ENCODE measurements around the gene PPP5C.
"Not testable (repeated sequence)": the region's sequence is repeated elsewhere in the genome, so short reads cannot be mapped to it uniquely, and the experiment has no call there.

Gene PPP5C

DNA sequence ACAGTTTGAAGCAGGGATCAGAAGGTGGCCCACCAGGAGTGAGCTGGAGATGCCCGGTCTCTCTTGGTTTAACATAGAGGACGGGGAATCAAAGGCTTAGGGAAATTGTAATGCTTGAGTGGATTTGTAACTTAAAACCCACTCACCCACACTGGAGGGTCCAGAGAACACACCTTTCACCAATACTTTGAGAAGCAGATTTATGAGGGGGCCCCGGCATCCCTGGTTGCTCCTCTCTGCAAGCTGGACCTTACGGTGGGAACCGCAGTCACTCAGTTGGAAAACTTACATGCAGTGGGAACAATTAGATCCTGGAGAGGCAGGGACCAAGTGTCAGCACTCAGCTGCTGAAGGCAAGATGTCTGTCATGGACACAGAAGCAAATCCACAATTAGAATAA, 20.5 kb downstream of the PPP5C start:
- DNase-seq = no peak

DNA sequence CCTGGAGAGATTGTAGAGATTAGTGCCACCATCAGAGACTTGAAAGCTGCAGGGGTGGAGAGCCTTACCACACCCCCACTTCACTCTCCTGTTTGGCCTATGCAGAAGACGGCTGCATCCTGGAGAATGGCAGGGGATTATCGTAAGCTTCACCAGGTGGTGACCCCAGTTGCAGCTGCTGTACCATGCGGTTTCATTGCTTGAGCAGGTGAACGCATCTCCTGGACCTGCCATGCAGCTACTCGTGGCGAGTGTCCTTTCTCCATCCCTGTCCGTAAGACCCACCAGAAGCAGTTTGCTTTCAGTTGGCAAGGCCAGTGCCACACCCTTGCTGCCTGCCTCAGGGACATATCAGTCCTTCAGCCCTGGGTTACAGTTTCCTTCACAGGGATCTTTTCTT, 21.2 kb downstream of the PPP5C start:
- no peak for DNase-seq

GRCh38 chr19:46369817-46370216, 22.9 kb downstream of the PPP5C start:
- DNase-seq = no peak

GRCh38 chr19:46371371-46371901, 24.5 kb downstream of the PPP5C start:
- no peak for DNase-seq

DNA sequence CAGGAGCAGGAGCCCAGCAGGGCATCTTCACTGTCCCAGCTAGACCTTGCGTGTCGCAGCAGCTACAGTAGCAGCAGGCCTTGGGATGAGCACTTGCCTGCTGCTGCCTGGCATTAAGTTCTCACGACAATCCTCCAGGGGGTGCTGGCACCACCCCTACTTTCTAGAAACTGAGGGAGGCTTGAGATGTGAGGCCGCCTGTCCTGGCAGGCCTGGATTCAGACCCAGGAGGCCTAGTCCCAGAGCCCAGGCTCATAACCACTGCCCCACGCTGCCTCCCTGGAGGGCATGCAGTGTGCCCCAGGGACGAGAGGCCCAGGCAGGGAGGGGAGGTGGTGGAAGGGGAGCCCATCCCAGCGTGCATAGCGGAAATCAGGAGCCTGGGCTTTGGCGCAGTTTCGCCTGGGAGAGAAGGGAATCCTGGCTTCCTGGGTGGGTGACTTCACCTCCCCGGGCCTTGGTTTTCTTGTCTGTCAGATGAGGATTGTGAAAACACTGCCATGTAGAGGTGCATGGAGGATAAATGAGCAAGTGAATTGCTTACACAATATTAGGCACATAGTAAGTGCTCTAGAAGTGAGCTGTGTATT, 26.1 kb downstream of the PPP5C start:
- no peak for DNase-seq

- DNase-seq = peak; percentile 65
Observed at GRCh38 chr19:46373491-46374359, 26.8 kb downstream of the PPP5C start.

- no peak for DNase-seq
Observed at GRCh38 chr19:46374536-46375475, 27.9 kb downstream of the PPP5C start.

- not testable (repeated sequence) for DNase-seq
Observed at GRCh38 chr19:46375476-46376067, 28.7 kb downstream of the PPP5C start.

- no peak for DNase-seq
Observed at GRCh38 chr19:46376241-46377153, 29.6 kb downstream of the PPP5C start.

- no peak for DNase-seq
Observed at GRCh38 chr19:46378268-46378667, 31.4 kb downstream of the PPP5C start.

- no peak for DNase-seq
Observed at GRCh38 chr19:46380690-46381089, 33.8 kb downstream of the PPP5C start.

DNA sequence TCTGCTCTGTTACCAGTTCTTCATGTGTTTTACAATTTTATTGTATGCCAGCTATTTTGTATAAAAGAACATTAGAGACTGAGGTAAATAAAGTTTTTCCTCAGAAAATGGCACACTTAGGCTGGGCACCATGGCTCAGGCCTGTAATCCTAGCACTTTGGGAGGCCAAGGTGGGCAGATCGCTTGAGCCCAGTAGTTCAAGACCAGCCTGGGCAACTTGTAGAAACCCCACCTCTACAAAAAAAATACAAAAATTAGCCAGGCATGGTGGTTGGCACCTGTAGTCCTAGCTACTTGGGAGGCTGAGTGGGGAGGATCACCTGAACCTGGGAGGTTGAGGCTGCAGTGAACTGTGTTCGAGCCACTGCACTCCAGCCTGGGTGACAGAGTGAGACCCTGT, 34.5 kb downstream of the PPP5C start:
- no peak for DNase-seq

DNA sequence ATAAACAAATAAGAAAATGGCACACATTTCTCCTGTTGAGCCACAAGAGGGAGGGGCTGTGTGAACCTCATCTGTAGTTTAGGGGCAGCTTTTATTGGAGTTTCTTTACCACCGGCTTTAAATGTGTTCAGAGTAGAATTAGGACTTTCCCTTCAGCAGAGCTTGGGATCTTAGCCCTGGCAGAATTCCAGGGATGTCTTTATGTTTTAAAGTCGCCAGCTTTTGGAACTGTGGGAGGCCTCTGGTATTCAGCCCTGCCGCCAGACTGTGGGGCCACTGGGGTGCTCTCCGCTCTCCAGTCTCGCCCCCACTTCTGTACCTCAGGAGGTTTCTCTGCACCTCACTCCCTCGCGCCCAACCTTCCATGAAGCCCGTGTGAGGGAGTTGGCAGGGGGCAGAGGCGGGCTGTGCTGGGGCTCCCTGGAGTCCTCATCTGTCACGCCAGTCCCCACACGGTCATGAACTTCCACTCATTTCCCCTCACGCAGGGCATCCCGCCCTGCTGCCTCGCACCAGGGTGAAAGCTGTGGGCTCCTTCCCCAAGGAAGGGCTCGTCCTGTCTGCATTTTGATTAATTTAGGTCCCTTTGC, 35.0 kb downstream of the PPP5C start:
- DNase-seq = no peak

DNA sequence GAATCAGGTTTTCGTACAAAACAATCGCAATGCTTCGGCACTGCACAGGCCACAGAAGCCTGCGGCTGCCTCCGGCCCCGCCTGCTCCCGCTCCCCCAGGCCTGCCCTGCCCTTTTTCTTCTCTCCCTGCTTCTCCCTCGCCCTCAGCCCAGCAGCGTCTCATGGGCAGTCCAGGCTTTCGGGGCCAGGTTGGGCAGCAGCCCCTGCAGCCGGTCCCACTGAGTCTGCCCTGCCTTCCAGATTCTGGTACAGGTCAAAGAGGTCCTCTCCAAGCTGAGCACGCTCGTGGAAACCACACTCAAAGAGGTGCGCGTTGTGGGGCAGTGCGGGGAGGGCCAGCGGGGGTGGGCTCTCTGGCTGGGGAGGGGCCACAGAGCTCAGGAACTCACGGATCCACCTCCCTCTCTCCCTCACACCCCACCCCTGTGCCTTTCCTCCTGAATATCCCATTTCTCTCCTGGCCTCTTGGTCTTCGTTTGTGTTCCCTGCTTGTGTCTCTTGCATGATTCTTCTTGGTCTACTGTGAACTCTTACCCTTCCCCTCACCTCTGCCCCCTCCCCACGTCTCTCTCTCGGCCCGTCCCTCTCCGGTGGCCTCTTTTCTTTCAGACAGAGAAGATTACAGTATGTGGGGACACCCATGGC, 36.4 kb downstream of the PPP5C start:
- DNase-seq = no peak

- DNase-seq = no peak
Observed at GRCh38 chr19:46383846-46384245, 37.0 kb downstream of the PPP5C start.

DNA sequence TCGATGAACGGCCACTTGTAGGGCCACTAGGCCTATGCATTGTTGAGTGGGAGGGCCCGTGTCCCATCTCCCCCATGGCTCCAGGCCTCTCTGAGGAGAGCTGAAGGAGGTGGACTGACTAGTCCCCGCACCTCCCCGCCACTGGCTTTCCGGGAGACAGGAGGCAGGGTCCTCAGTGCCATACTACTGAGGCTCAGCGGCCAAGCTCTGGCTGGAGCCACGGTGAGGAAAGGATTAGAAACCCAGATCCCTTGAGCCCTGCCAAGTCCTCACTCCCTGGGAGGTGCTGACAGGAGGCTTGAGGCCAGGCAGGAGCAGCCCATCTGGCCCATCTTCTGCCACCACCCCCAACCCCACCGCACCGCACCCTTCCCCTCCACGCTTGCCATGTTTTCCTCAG, 37.5 kb downstream of the PPP5C start:
- DNase-seq = no peak

DNA sequence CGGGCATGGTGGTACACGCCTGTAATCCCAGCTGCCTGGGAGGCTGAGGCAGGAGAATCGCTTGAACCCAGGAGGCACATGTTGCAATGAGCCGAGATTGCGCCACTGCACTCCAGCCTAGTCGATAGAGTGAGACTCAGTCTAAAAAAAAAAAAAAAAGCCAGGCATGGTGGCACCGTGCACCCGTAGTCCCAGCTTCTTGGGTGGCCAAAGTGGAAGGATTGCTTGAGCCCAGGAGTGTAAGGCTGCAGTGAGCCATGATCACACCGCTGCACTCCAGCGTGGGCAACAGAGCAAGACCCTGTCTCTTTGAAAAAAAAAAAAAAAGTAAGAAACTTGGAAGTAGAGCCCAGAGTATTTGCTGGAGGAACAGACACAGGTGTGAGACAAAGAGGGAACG, 38.7 kb downstream of the PPP5C start:
- no peak for DNase-seq

DNA sequence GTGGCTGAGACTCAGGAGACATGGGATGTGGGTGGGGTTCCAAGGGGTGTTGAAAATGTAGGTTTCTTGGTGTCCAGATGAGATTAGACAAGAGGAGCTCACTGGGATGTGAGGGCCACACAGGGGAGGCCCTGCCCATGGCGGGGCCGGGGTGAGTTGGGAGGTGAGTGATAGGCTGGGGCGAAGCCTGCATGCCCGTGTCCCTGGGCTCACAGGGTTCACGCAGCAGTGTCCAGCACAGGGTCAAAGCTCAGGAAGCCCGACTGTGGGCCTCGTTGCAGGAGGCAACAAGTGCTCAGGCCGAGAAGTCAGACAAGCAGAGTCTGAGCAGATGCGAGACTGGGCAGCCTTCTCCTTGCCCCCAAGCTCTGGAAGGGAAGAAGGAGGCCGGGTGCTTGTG, 39.3 kb downstream of the PPP5C start:
- DNase-seq = no peak

DNA sequence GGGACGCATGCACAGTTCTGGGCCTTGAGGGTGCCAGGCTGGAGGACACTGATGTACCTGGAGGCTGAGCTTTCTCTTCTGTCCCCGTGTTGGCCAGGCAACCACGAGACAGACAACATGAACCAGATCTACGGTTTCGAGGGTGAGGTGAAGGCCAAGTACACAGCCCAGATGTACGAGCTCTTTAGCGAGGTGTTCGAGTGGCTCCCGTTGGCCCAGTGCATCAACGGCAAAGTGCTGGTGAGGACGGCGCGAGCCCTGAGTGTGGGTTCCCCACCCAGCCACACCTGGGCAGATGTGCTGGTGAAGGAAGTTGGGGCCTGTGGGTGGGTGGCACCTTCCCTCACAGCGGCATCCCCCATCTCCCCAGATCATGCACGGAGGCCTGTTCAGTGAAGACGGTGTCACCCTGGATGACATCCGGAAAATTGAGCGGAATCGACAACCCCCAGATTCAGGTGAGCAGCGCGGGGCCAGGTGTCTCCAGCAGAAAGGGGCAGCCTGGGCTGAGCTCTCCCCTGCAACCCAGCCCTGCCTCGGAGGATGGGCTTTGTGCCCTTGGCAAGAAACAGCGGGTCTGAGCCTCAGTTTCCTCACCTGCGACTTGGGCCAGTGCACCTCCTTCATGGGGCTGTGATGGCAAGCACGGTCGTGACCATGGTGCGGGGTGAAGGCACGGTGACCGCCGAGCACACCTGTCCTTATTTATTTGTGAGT, 40.3 kb downstream of the PPP5C start:
- DNase-seq = no peak

- no peak for DNase-seq
Observed at GRCh38 chr19:46387713-46388130, 40.8 kb downstream of the PPP5C start.
